GM19351 (cell line): ENCODE measurements around the gene MAEA.

Source experiments
- ATAC-seq: cut with Tn5 transposase; IDR thresholded peaks from one replicate; pipeline ENCODE4 v1.9.1; 2021; ENCODE audit warnings: mild to moderate bottlenecking, moderate library complexity; ENCODE audit not compliant: unreplicated experiment

Gene MAEA

GRCh38 chr4:1376841-1377605, 87.3 kb downstream of the MAEA start:
- ATAC-seq: no peak

GRCh38 chr4:1377606-1378261, 88.0 kb downstream of the MAEA start:
- no peak for ATAC-seq

GRCh38 chr4:1378559-1379231, 89.0 kb downstream of the MAEA start:
- no peak for ATAC-seq

- no peak for ATAC-seq
Measured at GRCh38 chr4:1379351-1379781, 89.7 kb downstream of the MAEA start.

GRCh38 chr4:1379801-1380331, 90.2 kb downstream of the MAEA start:
- ATAC-seq: no peak

- no peak for ATAC-seq
Measured at GRCh38 chr4:1380368-1381151, 90.9 kb downstream of the MAEA start.

GRCh38 chr4:1381181-1381621, 91.5 kb downstream of the MAEA start:
- ATAC-seq: no peak

GRCh38 chr4:1381944-1382541, 92.4 kb downstream of the MAEA start:
- no peak for ATAC-seq

GRCh38 chr4:1382776-1383727, 93.4 kb downstream of the MAEA start:
- ATAC-seq: no peak

- ATAC-seq: no peak
Measured at GRCh38 chr4:1383728-1384591, 94.3 kb downstream of the MAEA start.

- ATAC-seq: no peak
Measured at GRCh38 chr4:1384675-1385372, 95.1 kb downstream of the MAEA start.

- no peak for ATAC-seq
Measured at GRCh38 chr4:1385373-1386340, 96.0 kb downstream of the MAEA start.
